Thyroid gland (tissue), 4 donors: Measurements from ENCODE around the gene STK38. TPM values are rescaled to one million over a fixed set of nuclear protein-coding genes. Genes with fewer than 3 reads are reported as not detected.

Experiments
- DNase-seq, 2 donors: peaks; one replicate each; pipeline ENCODE4 v3.0.0-alpha.2; 2019
- H3K27ac ChIP-seq, 3 donors: fragments of 200-600 bp; sonication (generic); 1 replicate in 2 of 3; 2 replicates in 1 of 3; pipeline ENCODE4 v1.5.1; 2016 to 2019; ENCODE audit warnings: mild to moderate bottlenecking in 1 of 3, moderate library complexity in 1 of 3
- H3K27me3 ChIP-seq: fragments of 200-600 bp; sonication (generic); one replicate; pipeline ENCODE4 v1.5.1; 2019
- H3K36me3 ChIP-seq, 2 donors: fragments of 200-600 bp; sonication (generic); one replicate each; pipeline ENCODE4 v1.5.1; 2016 to 2019
- H3K4me1 ChIP-seq, 2 donors: fragments of 200-600 bp; sonication (generic); one replicate each; pipeline ENCODE4 v1.5.1; 2017 to 2019
- H3K4me3 ChIP-seq, 3 donors: fragments of 200-600 bp; sonication (generic); replicated peaks in 1 of 3; 1 replicate in 2 of 3; 2 replicates in 1 of 3; pipeline ENCODE4 v1.5.1; 2016; ENCODE audit warnings: mild to moderate bottlenecking in 1 of 3
- H3K9me3 ChIP-seq: fragments of 200-600 bp; sonication (generic); one replicate; pipeline ENCODE4 v1.5.1; 2017
- POLR2A ChIP-seq, 2 donors: fragments of 450-650 bp; IDR thresholded peaks; one replicate each; pipeline ENCODE4 v1.6.1; 2017; ENCODE audit warnings: antibody characterized with exemption in 2 of 2, mild to moderate bottlenecking in 2 of 2, moderate library complexity in 1 of 2
- WGBS, 2 donors: methylation state at CpG; one replicate each; pipeline ENCODE4 v1.1.5; 2017; 5-methylcytosine and 5-hydroxymethylcytosine counted together
- intact Hi-C: fragments of 100-400 bp; cut with DNase I; formaldehyde crosslinking; loops from one replicate; pipeline ENCODE4 v1.15.1; 2023
- total RNA-seq, 4 donors: library from RNA; depleted of rRNA; stranded (reverse); fragments of >200 nt; gene quantifications; one replicate each; pipeline ENCODE4 v1.2.3, GENCODE V29; 2016
- TF ChIP-seq, protein P1 (sequence below), 6 experiments: fragments of 200-600 bp in 3 of 6; fragments of 450-650 bp in 3 of 6; sonication (generic) in 3 of 6; IDR thresholded peaks; one replicate each; pipeline ENCODE4 v1.5.1; 2016 to 2019; ENCODE audit warnings: antibody characterized with exemption in 6 of 6, mild to moderate bottlenecking in 2 of 6, inconsistent platforms in 1 of 6, moderate library complexity in 1 of 6

The STK38 gene
- total RNA-seq, 4 donors from 2014 or later = 11.9 to 21.9 (median 14.1) TPM

DNA sequence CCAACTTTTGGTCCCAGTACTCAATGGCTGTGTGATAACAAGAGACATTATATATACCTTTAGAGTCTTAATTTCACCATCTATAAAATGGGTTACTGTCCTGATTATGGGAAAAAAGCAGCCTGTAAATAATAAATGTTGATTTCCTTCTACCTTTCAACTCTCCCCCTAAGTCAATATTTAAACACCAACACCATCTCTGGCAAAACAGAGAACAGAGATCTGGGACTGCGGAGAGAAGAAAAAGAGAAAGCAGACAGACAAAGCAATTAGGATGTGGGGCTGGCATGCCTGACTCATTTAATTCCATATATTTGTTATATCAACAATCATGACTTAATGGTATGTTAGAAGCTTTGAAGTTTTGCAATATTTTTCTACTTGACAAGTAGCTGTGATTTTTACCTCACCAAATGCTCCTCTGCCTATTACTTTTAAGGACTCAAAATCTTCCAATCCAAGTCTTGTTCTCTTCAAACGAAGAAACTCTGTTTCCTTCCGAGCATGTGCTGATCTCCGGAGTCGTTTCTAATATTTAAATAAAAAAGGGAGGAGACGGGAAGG lies 23.3 kb downstream of the STK38 start:
- Histone ChIP-seq H3K9me3 (no peaks in the 10 kb centered on the region), H3K36me3 (peaks cover 4 to 15% of the 10 kb centered on the region in 2 donors), H3K27me3 (no peaks in the 10 kb centered on the region), H3K27ac (no peak overlapping the region), H3K4me3 (no peak overlapping the region), H3K4me1 (no peaks in the 10 kb centered on the region)
- 86 to 91% methylated on average over 6 of the region's 6 CpGs for WGBS, 2 donors
- no peak for DNase-seq
- intact Hi-C loops = no loop called here
- TF ChIP-seq, protein P1, sequence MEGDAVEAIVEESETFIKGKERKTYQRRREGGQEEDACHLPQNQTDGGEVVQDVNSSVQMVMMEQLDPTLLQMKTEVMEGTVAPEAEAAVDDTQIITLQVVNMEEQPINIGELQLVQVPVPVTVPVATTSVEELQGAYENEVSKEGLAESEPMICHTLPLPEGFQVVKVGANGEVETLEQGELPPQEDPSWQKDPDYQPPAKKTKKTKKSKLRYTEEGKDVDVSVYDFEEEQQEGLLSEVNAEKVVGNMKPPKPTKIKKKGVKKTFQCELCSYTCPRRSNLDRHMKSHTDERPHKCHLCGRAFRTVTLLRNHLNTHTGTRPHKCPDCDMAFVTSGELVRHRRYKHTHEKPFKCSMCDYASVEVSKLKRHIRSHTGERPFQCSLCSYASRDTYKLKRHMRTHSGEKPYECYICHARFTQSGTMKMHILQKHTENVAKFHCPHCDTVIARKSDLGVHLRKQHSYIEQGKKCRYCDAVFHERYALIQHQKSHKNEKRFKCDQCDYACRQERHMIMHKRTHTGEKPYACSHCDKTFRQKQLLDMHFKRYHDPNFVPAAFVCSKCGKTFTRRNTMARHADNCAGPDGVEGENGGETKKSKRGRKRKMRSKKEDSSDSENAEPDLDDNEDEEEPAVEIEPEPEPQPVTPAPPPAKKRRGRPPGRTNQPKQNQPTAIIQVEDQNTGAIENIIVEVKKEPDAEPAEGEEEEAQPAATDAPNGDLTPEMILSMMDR (IDR thresholded peaks at IDR 0.05) = no peak
- no peak for TF ChIP-seq POLR2A (IDR thresholded peaks at IDR 0.05)

DNA sequence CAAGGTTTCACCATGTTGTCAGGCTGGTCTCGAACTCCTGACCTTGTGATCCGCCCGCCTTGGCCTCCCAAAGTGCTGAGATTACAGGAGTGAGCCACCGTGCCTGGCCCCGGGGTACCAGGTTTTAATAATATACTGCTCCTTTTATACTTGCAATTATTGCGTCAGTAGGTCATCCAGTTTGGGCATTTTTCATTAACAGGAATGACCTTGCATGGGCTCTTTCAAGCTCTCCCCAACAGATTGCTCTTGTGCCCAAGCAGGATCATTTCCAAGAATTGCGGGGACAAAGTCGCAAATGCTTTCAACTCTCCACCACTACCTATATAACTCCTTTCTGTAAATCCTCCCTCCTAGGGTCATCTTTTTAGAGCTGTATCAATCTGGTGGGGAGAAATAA lies 23.8 kb downstream of the STK38 start:
- DNase-seq = no peak
- H3K4me3 ChIP-seq = no peak overlapping the region
- WGBS, 2 donors = 98 to 99% methylated on average over 8 of the region's 8 CpGs
- H3K9me3 ChIP-seq = no peaks in the 10 kb centered on the region
- TF ChIP-seq POLR2A (IDR thresholded peaks at IDR 0.05) = no peak
- TF ChIP-seq, protein P1 (IDR thresholded peaks at IDR 0.05) = no peak
- peaks cover 4 to 15% of the 10 kb centered on the region in 2 donors for H3K36me3 ChIP-seq
- no peak overlapping the region for H3K27ac ChIP-seq
- H3K27me3 ChIP-seq = no peaks in the 10 kb centered on the region
- intact Hi-C loops = no loop called here
- H3K4me1 ChIP-seq = no peaks in the 10 kb centered on the region

DNA sequence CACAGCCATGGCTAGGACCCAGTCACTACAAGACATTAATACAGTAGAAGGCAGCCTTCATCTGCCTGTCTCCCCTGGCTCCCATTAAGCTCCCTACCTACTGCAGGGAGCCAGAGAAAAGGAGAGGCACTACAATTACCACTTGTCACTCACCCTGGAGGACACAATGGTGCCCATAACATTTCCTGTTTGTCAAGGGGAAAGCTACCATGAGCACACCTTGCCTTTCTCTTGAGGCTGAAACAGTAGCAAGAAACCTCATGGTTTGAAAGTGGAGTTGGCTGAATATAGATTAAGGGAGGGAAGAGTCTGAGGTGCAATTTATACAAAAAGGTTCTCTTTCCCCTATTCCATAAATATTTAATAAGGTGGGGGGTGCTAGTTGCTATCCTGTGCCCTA lies 27.9 kb downstream of the STK38 start:
- H3K36me3 ChIP-seq = peaks cover 6 to 24% of the 10 kb centered on the region in 2 donors
- TF ChIP-seq, protein P1 (IDR thresholded peaks at IDR 0.05) = no peak
- no peak for TF ChIP-seq POLR2A (IDR thresholded peaks at IDR 0.05)
- H3K27me3 ChIP-seq = no peaks in the 10 kb centered on the region
- no peaks in the 10 kb centered on the region for H3K4me1 ChIP-seq
- no peak overlapping the region for H3K27ac ChIP-seq
- H3K9me3 ChIP-seq = no peaks in the 10 kb centered on the region
- DNase-seq = no peak
- intact Hi-C loops = no loop called here
- H3K4me3 ChIP-seq = no peak overlapping the region

DNA sequence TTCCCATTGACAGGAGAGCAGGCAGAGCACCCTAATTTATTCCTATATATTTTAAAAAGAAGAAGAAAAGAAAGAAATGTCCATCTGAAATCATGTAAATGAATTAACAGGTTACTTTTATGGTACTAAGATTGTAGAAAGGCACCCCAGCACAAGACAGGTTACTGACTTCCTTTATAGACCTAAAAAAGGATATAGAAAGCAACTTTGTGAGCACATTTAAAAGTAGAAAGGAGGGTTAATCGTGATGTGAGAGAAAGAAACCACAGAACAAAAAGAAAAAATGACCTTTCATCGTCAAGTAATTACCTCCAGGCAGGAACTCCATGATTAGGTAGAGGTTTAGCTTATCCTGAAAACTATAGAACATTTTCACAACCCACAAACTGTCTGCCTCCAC lies 29.9 kb downstream of the STK38 start:
- DNase-seq = no peak
- peaks cover 9 to 27% of the 10 kb centered on the region in 2 donors for H3K36me3 ChIP-seq
- intact Hi-C loops = no loop called here
- TF ChIP-seq POLR2A (IDR thresholded peaks at IDR 0.05) = no peak
- TF ChIP-seq, protein P1 (IDR thresholded peaks at IDR 0.05) = no peak
- WGBS, 2 donors = 84 to 87% methylated on average over 2 of the region's 2 CpGs
- H3K27ac ChIP-seq = no peak overlapping the region
- H3K4me1 ChIP-seq = no peaks in the 10 kb centered on the region
- H3K9me3 ChIP-seq = no peaks in the 10 kb centered on the region
- H3K4me3 ChIP-seq = no peak overlapping the region
- no peaks in the 10 kb centered on the region for H3K27me3 ChIP-seq

DNA sequence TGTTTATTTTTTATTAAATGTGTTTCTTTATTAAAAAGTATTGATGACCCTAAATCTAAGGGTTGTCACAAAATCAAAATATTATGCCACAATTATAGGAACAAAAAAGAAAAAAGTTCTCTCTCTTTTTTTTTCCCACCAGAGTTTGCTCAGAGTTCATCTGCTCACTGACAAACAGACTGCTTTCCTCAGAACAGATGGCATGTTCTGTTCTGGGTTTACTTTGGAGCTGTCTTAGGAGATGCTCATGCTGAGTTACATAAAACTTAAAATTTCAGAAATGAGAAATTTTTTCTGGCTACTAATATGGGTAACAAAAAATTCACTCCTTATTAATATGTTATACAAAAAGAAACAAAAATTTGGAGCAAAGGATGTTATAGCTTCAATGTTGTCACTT lies 30.3 kb downstream of the STK38 start:
- DNase-seq = no peak
- Histone ChIP-seq H3K4me1 (no peaks in the 10 kb centered on the region), H3K9me3 (no peaks in the 10 kb centered on the region), H3K4me3 (no peak overlapping the region), H3K27ac (no peak overlapping the region), H3K36me3 (peaks cover 9 to 23% of the 10 kb centered on the region in 2 donors), H3K27me3 (no peaks in the 10 kb centered on the region)
- no peak for TF ChIP-seq POLR2A (IDR thresholded peaks at IDR 0.05)
- TF ChIP-seq, protein P1 (IDR thresholded peaks at IDR 0.05) = no peak
- intact Hi-C loops = no loop called here
